RWPE2 (cell line): ENCODE results near the gene ITPRIPL2.

Experiments used
- ATAC-seq: fragments of 200-7000 bp; cut with Tn5 transposase; 3 replicates; pipeline ENCODE4 v1.9.1; 2021; ENCODE audit warnings: low read depth
- DNase-seq: peaks from one replicate; pipeline ENCODE4 v3.0.0-alpha.2; 2020; ENCODE audit warnings: low spot score
- H3K27ac ChIP-seq: fragments of 450-650 bp; 2 replicates; pipeline ENCODE4 v1.5.1; 2017; ENCODE audit warnings: mild to moderate bottlenecking; ENCODE audit not compliant: poor library complexity, severe bottlenecking
- H3K27me3 ChIP-seq: fragments of 250-450 bp; sonication (Bioruptor Pico); 2 replicates; pipeline ENCODE4 v1.5.1; 2021; ENCODE audit warnings: mild to moderate bottlenecking, moderate library complexity; ENCODE audit not compliant: insufficient read depth, poor library complexity, severe bottlenecking
- H3K36me3 ChIP-seq: fragments of 250-450 bp; sonication (Bioruptor Pico); 2 replicates; pipeline ENCODE4 v1.5.1; 2020; ENCODE audit warnings: low read depth, mild to moderate bottlenecking, moderate library complexity
- H3K4me1 ChIP-seq: fragments of 250-450 bp; sonication (Bioruptor Pico); 2 replicates; pipeline ENCODE4 v1.5.1; 2021; ENCODE audit warnings: mild to moderate bottlenecking, moderate library complexity; ENCODE audit not compliant: insufficient read depth, poor library complexity, severe bottlenecking
- H3K4me3 ChIP-seq: fragments of 250-450 bp; sonication (Bioruptor Pico); 2 replicates; pipeline ENCODE4 v1.5.1; 2021; ENCODE audit warnings: mild to moderate bottlenecking, moderate library complexity; ENCODE audit not compliant: severe bottlenecking
- H3K9me3 ChIP-seq: fragments of 250-450 bp; sonication (Bioruptor Pico); 2 replicates; pipeline ENCODE4 v1.5.1; 2021; ENCODE audit warnings: mild to moderate bottlenecking, moderate library complexity; ENCODE audit not compliant: severe bottlenecking
- TF ChIP-seq, protein P1 (sequence below): fragments of 450-650 bp; IDR thresholded peaks from one replicate; pipeline ENCODE4 v1.5.1; 2017; ENCODE audit warnings: mild to moderate bottlenecking, moderate library complexity; ENCODE audit not compliant: poor library complexity, severe bottlenecking

ITPRIPL2 gene

DNA sequence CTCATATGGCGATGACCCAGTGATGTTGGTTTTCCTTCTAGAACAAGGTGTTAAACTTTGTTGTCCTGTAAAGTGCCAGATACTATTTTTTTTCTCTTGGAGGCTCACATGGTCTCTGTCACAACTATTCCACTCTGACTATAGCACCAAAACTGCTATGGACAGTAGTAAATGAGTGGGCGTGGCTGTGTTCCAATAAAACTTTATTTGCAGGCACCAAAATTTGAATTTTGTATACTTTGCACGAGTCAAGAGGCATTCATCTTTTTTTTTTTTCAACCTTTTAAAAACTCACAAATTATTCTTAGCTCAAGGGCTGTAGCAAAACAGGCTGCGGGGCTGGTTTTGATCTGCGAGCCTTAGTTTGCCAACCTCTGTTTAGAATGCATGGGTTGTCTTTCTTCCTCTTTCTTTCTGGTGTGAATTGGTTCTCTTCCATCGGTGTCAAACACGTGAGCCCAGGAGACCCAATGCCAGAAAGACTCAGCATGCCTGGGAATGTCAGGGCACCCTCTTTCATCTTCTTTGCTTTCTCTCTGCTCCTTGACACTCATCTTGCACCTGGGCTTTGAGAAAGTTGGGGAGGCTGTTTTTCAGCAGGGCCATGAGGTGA is 56.4 kb downstream of the ITPRIPL2 start:
- H3K4me3 ChIP-seq = no peak overlapping the region
- H3K36me3 ChIP-seq = no peaks in the 10 kb centered on the region
- DNase-seq (no peak), ATAC-seq (no peak)
- H3K9me3 ChIP-seq = no peaks in the 10 kb centered on the region
- H3K27ac ChIP-seq = no peak overlapping the region
- H3K4me1 ChIP-seq = peaks cover 5% of the 10 kb centered on the region
- TF ChIP-seq, protein P1, sequence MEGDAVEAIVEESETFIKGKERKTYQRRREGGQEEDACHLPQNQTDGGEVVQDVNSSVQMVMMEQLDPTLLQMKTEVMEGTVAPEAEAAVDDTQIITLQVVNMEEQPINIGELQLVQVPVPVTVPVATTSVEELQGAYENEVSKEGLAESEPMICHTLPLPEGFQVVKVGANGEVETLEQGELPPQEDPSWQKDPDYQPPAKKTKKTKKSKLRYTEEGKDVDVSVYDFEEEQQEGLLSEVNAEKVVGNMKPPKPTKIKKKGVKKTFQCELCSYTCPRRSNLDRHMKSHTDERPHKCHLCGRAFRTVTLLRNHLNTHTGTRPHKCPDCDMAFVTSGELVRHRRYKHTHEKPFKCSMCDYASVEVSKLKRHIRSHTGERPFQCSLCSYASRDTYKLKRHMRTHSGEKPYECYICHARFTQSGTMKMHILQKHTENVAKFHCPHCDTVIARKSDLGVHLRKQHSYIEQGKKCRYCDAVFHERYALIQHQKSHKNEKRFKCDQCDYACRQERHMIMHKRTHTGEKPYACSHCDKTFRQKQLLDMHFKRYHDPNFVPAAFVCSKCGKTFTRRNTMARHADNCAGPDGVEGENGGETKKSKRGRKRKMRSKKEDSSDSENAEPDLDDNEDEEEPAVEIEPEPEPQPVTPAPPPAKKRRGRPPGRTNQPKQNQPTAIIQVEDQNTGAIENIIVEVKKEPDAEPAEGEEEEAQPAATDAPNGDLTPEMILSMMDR = no peak
- H3K27me3 ChIP-seq = no peaks in the 10 kb centered on the region
